SIG-M5 treated with dmso at 0.1 percent for 504 hours (cell line): ENCODE measurements around the gene EEF2.

Experiments
- DNase-seq: peaks from one replicate; lab custom pipeline; 2025; ENCODE audit not compliant: unreplicated experiment; lab: John Stamatoyannopoulos, UW

Gene EEF2

DNA sequence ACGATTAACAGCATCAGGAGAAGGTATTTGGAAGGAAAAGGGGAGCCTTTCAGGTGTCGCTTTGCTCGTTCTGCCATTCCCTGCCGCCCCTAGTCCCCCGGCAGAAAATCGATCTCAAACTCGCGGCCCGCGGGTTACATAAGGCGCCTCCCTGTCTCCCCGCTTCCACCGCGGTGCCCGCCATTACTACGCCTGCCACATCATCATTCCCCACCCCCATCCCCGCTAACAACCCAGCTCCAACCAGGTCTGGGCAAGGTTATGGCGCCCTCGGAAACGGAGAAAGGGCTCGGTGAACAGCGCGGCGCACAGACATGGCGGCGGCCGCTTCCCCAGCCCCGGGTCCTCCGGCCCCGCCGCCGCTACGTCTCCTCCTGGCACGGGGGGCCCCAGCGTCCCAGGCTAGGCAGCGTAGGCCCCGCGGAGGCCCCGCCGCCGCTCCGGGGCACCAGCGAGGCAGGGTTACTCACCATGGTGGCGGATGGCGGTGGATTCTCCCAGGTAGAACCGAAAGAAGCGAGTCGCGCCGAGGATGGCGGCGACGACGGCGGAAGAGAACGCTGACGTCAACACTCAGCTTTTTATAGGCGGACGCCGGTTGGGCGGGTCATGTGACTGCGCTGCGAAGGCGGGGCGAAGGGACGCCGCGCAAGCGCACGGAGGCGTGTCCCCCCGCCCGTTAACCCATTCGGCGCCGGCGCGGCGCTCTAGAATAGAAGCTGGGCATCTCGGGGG lies at the start of gene EEF2:
Gene EEF2, minus strand, starts transcription at position 556 of the 735 bp plus-strand sequence. Its CDS starts 83 bp downstream, at position 473.
- peak; percentile 70 for DNase-seq

DNA sequence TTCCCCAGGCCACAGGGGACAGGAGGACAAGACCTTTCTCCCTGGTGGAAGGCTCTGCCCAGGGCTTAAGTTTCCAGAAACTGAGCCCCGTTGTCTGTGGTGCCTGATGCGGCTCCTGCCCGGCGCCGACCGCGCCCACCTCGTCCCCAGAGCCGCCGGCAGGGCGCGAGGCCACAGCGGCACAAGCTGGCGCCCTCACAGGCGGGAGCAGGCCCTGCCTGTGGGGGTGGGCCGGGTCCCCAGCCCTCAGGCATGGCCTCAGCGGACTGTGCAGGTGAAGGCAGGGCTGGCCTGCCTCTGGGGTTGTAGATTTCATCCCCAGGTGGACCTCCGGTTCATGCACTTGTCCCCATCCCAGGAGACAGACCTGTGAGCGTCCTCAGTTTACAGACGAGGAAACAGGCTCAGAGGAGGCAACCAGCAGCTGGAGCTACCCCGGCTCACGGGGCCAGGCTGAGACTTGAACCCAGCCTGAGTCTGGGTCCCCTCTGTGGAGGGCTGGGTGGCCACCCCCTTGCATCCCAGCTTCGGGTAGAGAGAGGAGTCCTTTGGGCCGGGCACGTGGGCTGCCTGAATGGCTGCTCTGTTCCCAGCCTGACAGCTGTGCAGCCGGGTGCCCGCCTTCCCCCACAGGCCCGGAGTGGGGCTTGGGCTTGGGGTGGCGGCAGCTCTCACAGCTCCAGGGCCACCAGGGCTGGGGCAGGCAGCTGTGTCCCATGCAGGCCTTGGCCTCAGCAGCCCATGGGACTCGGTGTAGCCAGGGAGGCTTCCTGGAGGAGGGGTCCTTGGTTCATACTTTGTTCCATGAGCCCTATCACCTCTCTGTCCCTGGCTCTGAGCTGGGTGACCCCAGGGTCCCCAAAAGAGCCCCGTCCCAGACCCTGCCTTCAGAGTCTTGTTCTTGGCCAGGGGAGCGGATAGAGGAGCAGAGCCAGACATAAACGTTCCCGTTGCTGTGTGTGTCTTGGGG lies 49.1 kb upstream of the EEF2 start:
- no peak for DNase-seq

DNA sequence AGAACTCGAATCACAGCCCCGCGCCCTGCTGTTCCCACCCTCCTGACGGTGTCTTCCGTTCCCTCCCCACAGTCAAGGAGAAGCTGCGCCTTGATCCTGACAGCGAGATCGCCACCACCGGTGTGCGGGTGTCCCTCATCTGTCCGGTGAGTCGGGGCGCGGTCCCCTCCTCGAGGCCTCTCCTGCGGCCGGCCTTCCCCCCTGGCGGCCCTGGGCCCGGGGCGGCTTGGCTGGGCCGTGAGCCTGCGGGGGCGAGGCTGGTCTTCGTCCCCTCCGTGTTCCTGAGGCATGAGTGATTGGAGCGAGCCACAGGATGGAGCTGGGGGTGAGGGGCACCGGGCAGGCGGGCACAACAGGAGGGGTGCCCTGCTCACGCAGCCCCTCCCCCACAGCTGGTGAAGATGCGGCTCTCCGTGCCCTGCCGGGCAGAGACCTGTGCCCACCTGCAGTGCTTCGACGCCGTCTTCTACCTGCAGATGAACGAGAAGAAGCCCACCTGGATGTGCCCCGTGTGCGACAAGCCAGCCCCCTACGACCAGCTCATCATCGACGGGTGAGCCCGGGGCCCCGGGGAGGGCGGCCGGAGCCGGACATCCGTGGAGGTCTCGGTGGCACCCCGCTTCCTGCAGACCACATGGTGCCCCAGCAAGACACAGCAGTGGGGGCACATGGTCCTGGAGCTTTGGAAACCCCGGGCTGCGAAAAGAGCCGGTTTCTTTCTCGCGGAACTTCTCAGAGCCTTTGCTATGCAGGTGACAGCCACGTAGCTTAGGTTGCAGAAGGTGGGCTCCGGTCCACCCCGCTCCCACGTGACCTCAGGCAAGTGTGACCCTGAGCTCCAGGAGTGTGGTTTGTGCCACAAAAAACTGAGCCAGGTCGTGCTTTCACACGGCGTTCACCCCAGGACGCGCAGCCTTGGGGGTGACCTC lies 48.0 kb upstream of the EEF2 start:
- no peak for DNase-seq

DNA sequence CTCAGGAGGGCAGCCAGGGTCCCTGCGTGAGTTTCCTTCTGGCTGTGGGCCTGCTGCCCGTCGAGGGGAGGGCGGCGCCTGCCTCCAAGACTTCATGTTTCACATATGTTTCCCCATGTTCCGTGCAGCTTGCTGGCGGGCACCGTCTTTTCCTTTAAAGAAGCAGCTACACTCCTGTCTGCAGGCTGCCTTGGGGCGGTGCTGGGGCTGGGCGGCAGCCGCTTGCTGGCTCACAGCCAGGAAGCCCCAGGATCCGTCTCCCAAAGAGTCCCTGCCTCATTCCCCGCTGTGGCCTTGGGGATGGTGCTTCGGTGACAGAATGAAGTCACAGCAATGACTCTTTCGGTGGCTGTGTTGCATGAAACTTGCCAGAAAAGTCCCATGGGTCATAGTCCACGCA lies 47.2 kb upstream of the EEF2 start:
- DNase-seq = no peak

DNA sequence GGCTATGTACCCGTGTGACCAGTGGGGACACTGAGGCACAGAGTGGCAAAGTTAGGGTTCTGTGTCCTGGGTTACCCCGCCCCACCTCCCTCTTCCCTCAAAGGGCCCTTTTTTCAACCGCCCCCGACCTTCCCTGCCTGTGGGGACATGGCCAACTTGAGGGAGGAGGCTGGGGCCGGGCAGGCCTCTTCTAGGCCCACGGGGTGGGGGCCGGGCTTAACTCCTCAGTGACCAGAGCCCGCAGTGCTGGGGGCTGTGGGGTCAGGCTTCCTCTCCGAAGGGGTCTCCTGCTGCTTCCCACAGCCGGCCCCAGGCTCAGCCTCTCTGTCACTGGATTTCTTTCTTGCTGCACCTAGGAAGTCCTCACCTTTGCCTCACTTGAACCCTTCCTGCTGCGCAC lies 46.2 kb upstream of the EEF2 start:
- DNase-seq = no peak

DNA sequence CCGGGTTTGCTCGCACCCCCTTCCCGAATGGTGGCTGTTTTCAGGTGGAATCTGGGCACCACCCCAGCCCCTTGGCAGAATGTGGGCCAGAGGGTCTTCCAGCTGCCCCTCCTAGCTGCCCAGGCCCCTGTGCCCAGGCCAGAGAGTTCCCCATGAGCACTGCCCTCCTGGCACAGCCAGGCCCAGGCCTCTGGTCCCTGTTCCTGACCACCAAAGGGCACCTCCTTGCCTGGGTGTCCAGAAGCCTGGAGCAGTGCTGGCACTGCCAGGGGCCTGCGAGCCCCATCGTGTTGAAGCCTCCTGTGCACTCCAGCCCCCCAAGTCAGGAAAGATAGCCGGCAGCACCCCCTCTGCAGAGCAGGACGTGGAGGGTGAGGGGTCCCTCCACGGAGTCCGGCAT lies 45.7 kb upstream of the EEF2 start:
- no peak for DNase-seq

DNA sequence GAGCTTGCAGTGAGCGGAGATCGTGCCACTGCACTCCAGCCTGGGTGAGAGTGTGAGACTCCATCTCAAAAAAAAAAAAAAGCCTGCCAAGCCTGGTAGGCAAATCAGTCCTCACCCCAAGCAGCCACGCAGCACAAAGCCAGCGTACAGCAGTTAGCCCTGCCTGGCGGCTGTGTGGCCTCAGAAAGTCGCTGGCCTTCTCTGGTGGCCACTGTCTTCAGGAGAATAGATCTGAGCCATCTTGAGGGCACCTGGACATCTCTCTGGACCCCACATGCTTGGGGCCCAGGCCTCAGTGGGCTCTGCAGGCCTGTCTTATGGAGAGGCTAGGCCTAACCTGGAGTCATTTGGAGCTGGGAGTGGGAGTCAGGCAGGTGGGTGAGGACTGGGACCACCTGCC lies 45.3 kb upstream of the EEF2 start:
- no peak for DNase-seq

DNA sequence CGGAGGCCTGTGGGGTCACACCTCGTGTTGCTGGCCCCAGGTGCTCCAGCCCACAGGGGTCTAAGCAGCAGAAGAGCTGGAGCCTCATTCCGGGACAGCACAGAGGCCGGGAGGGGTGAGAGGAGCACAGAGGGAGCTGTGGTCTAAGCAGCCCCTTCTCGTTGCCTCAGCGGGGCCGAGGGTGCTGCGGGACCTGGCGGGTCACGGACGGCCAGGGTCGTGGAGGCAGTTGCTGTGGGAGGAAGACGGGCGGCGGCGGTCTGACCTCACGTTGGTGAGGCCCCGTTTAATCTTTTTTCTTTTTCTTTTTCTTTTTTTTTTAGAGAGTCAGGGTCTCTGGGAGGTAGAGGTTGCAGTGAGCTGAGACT lies 44.0 kb upstream of the EEF2 start:
- DNase-seq = no peak

DNA sequence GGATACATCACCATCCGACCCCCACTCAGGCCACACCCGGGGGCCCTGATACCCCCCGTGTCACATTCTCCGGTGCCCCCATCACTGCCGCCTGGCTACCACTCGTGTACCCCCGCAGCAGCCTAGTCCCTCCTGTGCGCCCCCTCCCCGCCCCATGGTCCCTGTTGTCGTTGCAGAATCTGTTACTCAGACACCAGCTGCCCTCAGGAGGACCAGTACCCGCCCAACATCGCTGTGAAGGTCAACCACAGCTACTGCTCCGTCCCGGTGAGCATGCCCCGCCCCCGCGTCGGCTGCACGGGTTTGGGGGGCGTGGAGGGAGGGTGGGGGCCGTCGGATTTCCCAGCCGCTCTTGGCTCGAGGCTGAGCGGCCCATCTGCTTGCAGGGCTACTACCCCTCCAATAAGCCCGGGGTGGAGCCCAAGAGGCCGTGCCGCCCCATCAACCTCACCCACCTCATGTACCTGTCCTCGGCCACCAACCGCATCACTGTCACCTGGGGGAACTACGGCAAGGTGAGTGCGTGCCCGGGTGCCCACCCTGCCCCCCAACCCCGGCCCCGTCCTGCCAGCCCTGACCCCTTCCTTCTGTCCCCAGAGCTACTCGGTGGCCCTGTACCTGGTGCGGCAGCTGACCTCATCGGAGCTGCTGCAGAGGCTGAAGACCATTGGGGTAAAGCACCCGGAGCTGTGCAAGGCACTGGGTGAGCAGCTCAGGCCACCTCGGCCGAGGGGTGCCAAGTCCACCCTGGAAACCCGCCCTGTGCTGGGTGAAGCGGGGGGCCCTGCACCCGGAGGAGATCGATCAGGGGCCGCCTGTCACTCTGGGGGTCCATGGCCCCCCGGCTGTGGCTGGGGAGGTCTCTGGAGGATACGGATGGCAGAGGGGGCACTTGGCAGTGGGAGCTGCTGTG lies 43.3 kb upstream of the EEF2 start:
- no peak for DNase-seq

DNA sequence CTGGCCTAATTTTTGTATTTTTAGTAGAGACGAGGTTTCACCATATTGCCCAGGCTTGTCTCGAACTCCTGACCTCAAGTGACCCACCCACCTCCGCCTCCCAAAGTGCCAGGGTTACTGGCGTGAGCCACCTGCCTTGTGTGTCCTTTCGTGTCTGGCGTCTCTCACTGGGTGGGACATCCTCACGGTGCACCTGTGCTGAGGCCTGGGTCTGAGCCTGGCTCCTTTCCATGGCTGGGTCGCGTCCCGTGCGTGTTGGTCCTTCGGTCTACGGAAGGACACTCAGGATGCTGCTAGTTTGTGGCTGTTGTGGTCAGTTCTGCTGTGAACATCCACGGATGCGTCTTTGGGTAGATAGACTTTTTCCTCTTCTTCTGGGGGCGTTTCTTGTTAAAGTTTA lies 41.9 kb upstream of the EEF2 start:
- no peak for DNase-seq

DNA sequence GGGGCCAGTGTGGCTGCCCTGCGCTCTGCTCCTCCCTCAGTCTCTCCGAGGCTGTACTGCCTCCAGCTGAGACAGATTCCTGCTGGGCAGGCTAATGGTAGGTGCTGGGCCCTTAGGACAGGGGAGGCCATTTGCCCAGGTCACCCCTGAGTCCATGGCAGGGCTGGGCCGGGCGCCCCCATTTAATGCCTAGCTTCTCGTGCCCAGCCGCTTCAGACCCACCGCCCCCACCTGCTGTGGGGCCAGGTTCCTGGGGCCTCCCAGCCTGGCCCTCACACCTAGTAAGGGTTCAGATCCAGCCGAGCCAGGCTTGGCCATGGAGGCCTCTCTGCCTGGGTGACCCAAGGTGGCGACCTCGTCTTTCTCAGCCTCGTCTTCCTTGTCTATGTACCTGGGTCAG lies 40.1 kb upstream of the EEF2 start:
- DNase-seq = no peak

DNA sequence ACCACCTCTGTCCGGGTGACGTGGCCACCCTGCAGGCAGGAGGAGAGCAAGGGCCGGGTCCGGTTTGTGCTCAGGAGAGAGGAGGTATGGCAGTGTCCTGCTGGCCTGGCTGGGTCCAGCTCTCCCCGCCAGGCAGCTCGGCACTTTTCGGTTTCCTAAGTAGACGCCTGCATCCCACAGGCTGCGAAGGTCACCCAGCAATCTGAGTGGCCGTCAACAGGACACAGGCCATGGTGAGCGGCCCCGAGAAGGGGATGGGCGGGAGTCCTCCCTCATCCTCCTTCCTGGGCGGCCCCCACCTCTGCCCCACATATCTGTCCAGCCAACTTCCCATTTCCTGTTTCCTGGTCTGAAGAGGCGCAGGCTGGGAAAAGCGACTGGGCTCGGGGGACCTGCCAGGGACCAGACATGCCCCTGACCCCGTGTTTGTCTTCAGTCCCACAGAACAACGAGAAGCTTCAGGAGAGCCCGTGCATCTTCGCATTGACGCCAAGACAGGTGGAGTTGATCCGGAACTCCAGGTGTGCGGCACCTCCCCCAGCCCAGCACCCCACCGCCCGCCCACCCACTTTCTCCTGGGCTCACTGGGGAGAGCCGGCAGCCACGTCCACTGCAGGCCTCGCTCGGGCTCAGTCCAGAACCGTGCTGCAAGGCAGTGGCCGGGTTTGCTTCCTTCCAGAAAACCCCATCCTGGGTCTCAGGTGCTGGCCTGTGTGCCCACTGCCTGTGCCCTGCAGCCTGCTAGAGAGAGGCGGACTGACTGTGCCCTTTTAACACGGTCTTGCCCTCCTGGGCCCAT lies 38.5 kb upstream of the EEF2 start:
- no peak for DNase-seq

DNA sequence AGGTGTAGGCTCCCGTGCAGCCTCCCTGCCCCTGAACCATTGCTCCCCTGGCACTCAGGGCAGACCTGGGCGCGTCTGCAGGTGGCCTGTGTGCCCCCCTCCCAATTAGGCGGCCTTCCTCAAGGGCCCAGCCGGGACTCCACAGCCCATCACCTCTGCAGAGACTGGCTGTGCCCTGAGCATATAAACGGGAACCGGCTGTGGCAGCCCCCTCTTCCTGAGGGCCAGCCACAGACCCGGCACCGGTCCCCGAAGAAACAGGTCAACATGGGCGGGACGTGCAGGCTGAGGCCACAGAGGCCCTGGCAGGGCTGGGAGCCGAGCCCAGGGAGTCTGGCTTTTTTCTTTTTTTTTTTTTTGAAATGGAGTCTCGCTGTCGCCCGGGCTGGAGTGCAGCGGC lies 34.3 kb upstream of the EEF2 start:
- no peak for DNase-seq

DNA sequence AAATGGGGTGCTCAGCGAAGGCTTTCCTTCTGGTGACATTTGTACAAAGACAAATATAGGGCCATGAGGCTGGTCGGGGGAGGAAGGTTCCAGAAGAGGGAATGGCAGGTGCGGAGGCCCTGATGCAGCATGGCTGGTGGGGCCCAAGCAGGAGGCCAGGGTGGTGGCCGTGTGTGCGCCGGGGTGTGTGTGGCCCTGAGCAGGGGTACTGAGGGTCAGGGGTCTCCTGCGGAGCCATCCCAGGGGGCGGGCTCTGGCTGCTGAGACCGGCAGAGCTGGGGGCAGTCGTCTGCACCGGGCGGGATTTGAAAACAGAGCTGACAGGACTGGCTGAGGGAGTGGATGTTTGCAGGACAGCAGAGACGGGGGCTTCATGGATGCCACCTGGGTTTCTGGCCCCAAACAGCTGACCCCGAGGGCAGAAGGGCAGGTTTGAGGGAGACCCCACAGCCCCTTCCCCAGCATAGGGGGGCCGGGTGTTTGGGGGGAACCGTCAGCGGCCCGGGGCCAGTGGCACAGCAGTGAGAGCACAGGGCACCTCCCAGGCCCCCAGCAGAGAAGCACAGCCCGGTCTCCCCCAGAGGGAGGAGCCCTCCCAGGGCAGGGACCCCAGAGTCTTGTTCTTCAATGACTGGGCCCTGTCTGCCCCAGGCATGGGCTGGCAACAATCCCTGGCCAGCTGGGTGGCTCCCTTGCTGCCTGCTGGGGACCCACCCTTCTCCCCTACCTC lies 33.7 kb upstream of the EEF2 start:
- no peak for DNase-seq

DNA sequence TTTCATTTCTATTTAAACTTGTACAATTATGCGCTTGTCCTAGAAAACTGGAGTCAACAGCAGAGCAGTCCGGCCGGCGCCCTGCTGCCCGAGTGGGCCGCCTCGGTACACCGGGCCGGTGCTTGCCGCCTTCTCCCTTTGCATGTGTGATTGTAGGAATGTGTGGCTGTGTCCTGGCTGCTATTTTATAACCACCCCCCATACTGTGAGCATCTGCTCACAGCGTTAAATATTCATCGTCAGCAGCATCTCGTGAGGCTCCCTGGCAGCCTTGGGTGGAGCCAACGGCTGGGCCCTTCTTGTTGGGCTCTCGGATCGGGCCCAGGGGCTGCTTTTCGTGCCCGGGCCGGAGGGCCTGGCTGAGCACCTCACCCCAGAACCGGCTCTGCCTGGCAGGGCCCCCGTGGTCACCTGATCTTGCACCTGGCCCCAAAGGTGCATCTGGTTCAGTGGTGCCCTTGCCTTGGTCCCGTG lies 32.9 kb upstream of the EEF2 start:
- no peak for DNase-seq

DNA sequence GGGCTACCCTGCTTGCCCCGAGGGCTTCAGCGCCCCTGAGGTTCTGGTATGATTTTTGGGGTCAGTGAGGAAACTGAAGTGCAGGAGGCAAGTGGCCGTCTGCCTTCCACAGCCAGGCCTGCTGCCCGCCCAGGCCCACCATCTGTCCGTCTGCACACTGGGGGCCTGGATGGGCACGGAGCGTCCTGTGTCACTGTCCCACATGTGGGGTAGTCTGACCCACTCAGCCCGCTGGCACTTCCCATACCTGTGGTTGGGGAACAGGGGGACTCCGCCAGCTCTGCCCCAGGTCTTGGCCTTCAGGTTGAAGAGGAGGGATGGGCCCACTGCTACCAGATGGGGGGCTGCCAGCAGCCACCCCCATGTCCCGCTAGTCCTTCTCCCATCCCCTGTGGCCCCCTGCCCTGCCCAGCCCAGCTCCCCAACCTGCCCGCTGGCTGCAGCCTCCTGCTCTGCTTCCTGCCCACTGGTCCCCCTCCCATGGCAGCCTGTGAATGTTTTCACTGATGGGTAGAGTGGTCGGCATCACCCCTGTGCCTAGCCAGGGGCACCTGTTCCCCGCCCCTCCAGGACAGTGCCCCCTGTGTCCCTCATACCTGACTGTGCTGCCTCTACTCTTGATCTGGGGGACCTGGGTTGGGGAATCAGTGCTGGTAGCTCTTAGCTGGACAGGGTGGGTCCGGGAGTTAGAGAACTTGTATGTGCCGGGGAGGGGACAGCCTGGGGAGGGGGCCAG lies 31.8 kb upstream of the EEF2 start:
- DNase-seq = no peak

DNA sequence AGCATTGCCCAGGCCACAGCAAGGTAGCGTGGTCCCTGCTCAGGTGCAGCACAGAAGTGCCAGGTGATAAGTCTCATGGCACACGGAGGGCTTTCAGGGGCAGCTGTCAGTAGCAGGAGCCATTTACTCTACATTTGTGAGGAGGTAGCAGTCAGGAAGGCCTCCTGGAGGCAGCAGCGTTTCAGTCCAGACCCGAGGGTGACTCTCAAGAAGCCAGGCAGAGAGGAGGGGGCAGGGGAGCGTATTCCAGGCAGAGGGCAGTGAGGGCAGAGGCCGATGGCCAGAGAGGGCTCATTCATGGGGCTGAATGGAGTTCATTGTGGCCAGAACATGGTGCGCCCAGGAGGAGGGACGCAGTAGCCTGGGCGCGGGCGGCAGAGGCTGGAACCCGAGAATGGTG lies 31.2 kb upstream of the EEF2 start:
- no peak for DNase-seq
